ENCODE data around the gene TRIM9. TPM values are rescaled to one million over a fixed set of nuclear protein-coding genes. Genes with fewer than 3 reads are reported as not detected.

TRIM9 gene
- total RNA-seq, 1 donor from 2014 or later, result 2.2 TPM

DNA sequence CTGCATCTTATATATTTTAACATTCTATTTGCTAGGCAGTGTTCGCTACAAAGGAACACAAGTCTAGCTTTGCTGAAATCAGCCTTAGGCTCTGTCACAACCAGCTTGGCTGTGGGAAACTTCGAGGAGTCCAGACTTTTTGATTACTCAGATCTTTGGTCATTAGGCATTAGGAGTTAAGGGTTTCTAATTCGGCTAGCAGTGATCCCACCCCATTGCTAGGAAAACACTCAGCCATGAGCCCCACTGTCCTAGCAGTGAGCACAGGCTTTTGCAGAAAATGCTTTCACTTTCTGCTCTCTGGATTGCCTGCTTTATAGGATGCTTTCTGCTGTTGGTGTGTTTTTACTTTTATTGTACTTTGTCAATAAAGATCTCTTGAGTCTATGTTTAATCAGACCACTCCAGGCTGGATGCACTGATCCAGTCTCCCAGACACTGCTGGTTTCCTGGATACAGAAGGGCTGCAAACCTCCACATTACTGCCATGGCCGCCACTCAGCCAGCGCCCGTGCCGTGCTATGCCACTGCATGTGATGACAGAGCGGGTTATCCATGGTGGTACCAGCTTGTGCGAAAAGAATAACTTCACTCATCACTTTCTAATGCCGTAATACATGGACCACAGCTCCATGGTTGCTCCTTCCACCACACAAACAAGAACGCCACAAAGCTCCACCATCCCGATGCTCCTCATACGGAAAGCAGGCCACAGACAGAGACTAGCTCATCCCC is 109.6 kb downstream of the TRIM9 start:
- Histone ChIP-seq H3K27me3 (no peaks in the 10 kb centered on the region), H3K9me3 (no peaks in the 10 kb centered on the region), H3K4me1 (no peaks in the 10 kb centered on the region), H3K4me3 (no peak overlapping the region), H3K36me3 (no peaks in the 10 kb centered on the region), H3K27ac (no peak overlapping the region)
- no peak for TF ChIP-seq POLR2AphosphoS5 (IDR thresholded peaks at IDR 0.05; ENCODE audit: insufficient read depth in 1 of 2, low read depth in 1 of 2)
- no peak for TF ChIP-seq POLR2A (IDR thresholded peaks at IDR 0.05)
- TF ChIP-seq, protein P1, sequence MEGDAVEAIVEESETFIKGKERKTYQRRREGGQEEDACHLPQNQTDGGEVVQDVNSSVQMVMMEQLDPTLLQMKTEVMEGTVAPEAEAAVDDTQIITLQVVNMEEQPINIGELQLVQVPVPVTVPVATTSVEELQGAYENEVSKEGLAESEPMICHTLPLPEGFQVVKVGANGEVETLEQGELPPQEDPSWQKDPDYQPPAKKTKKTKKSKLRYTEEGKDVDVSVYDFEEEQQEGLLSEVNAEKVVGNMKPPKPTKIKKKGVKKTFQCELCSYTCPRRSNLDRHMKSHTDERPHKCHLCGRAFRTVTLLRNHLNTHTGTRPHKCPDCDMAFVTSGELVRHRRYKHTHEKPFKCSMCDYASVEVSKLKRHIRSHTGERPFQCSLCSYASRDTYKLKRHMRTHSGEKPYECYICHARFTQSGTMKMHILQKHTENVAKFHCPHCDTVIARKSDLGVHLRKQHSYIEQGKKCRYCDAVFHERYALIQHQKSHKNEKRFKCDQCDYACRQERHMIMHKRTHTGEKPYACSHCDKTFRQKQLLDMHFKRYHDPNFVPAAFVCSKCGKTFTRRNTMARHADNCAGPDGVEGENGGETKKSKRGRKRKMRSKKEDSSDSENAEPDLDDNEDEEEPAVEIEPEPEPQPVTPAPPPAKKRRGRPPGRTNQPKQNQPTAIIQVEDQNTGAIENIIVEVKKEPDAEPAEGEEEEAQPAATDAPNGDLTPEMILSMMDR (IDR thresholded peaks at IDR 0.05), result no peak
- DNase-seq (ENCODE audit: extremely low spot score in 2 of 2), result no peak
- intact Hi-C loops (cut with DNase I), result no loop called here

- intact Hi-C loops (cut with DNase I), result no loop called here
- DNase-seq (ENCODE audit: extremely low spot score in 2 of 2), result no peak
- Histone ChIP-seq H3K36me3 (no peaks in the 10 kb centered on the region), H3K4me1 (no peaks in the 10 kb centered on the region), H3K27ac (no peak overlapping the region), H3K4me3 (no peak overlapping the region), H3K27me3 (no peaks in the 10 kb centered on the region), H3K9me3 (no peaks in the 10 kb centered on the region)
- TF ChIP-seq POLR2A (IDR thresholded peaks at IDR 0.05), result no peak
- TF ChIP-seq, protein P1 (IDR thresholded peaks at IDR 0.05), result no peak
- TF ChIP-seq POLR2AphosphoS5 (IDR thresholded peaks at IDR 0.05; ENCODE audit: insufficient read depth in 1 of 2, low read depth in 1 of 2), result no peak
Observed at GRCh38 chr14:50984036-50984710, 110.7 kb downstream of the TRIM9 start.

- H3K4me1 ChIP-seq, result no peaks in the 10 kb centered on the region
- no peak overlapping the region for H3K27ac ChIP-seq
- no peaks in the 10 kb centered on the region for H3K36me3 ChIP-seq
- H3K4me3 ChIP-seq, result no peak overlapping the region
- no peaks in the 10 kb centered on the region for H3K27me3 ChIP-seq
- intact Hi-C loops (cut with DNase I), result no loop called here
- no peaks in the 10 kb centered on the region for H3K9me3 ChIP-seq
- no peak for DNase-seq (ENCODE audit: extremely low spot score in 2 of 2)
- no peak for TF ChIP-seq POLR2A (IDR thresholded peaks at IDR 0.05)
Observed at GRCh38 chr14:50979941-50980850, 114.7 kb downstream of the TRIM9 start.

DNA sequence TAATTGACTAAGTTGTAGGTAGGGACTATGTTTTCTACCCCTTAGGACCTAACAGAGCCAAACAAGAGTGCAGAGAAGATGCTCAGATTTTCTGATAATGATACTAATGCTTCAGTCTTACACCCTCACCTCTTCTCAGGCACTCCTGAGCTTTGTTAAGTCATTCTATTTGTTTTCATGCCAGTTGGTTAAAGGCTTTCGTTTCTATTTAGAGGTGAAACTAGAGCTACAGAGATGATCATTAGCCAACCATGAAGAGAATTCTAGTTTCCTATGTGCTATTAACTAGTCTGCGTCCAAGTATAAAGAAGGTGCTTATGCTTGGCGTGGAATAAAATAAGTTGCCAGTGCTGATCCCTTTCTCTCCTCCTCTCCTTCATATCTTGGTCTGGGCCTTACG is 116.0 kb downstream of the TRIM9 start:
- TF ChIP-seq POLR2AphosphoS5 (IDR thresholded peaks at IDR 0.05; ENCODE audit: insufficient read depth in 1 of 2, low read depth in 1 of 2), result no peak
- TF ChIP-seq, protein P1 (IDR thresholded peaks at IDR 0.05), result no peak
- no peak for TF ChIP-seq POLR2A (IDR thresholded peaks at IDR 0.05)
- intact Hi-C loops (cut with DNase I), result no loop called here

DNA sequence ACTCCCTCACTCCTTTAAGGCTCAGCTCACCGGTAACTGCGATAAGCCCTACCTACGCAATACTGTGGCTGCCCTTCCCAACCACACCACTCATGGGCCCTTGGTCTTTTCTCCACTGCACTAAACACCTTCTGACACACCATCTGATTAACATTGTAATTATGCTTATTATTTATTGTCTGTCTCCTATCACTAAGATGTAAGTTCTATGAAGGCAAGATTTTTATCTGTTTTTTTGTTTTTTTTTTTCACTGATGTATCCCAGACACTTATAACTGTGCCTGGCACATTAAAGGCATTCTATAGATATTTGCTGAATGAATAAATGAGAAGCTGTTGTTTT is 116.4 kb downstream of the TRIM9 start:
- H3K4me1 ChIP-seq, result no peaks in the 10 kb centered on the region
- no peak overlapping the region for H3K4me3 ChIP-seq
- no peaks in the 10 kb centered on the region for H3K36me3 ChIP-seq
- intact Hi-C loops (cut with DNase I), result no loop called here
- no peak for DNase-seq (ENCODE audit: extremely low spot score in 2 of 2)
- no peak overlapping the region for H3K27ac ChIP-seq
- H3K9me3 ChIP-seq, result no peaks in the 10 kb centered on the region
- TF ChIP-seq POLR2AphosphoS5 (IDR thresholded peaks at IDR 0.05; ENCODE audit: insufficient read depth in 1 of 2, low read depth in 1 of 2), result no peak
- no peak for TF ChIP-seq POLR2A (IDR thresholded peaks at IDR 0.05)
- TF ChIP-seq, protein P1 (IDR thresholded peaks at IDR 0.05), result no peak
- H3K27me3 ChIP-seq, result no peaks in the 10 kb centered on the region

More for the DNA sequence above, 116.0 kb downstream of the TRIM9 start:
- H3K4me1 ChIP-seq, result no peaks in the 10 kb centered on the region
- H3K27ac ChIP-seq, result no peak overlapping the region
- no peaks in the 10 kb centered on the region for H3K9me3 ChIP-seq
- H3K36me3 ChIP-seq, result no peaks in the 10 kb centered on the region
- no peak overlapping the region for H3K4me3 ChIP-seq
- no peaks in the 10 kb centered on the region for H3K27me3 ChIP-seq
- DNase-seq (ENCODE audit: extremely low spot score in 2 of 2), result no peak

Data from vagina (tissue), 2 donors.